Natural killer cell treated with Interleukin-12 subunit alpha and Interleukin-12 subunit beta and Interleukin-15 and Interleukin-18, amount 100 ng/mL, for 72 hours (primary cell): ENCODE results near the gene NAA50. TPM values are rescaled to one million over a fixed set of nuclear protein-coding genes. Genes with fewer than 3 reads are reported as not detected.

ENCODE experiments used
- ATAC-seq, 2 donors: fragments of 150-1000 bp; cut with Tn5 transposase in 1 of 2; sonication (Bioruptor Pico), chemical (Tn5 transposase) in 1 of 2; 2 replicates each; pipeline ENCODE4 v1.10.0; 2021
- DNase-seq: peaks from one replicate; pipeline ENCODE4 v3.0.0; 2022; ENCODE audit warnings: low spot score
- H3K27ac Mint-ChIP-seq, 2 donors: 1 replicate in 1 of 2; 2 replicates in 1 of 2; pipeline ENCODE4 v1.8.0; 2022; ENCODE audit warnings: mixed read lengths in 2 of 2, mild to moderate bottlenecking in 1 of 2, moderate library complexity in 1 of 2
- H3K27me3 Mint-ChIP-seq, 2 donors: 1 replicate in 1 of 2; 2 replicates in 1 of 2; pipeline ENCODE4 v1.8.0; 2022; ENCODE audit warnings: mixed read lengths in 2 of 2
- H3K36me3 Mint-ChIP-seq: one replicate; pipeline ENCODE4 v1.8.0; 2022; ENCODE audit warnings: mixed read lengths
- H3K4me1 Mint-ChIP-seq, 2 donors: 1 replicate in 1 of 2; 2 replicates in 1 of 2; pipeline ENCODE4 v1.8.0; 2022; ENCODE audit warnings: low read depth in 2 of 2, mixed read lengths in 2 of 2, mild to moderate bottlenecking in 1 of 2
- H3K4me3 Mint-ChIP-seq: one replicate; pipeline ENCODE4 v1.8.0; 2022; ENCODE audit warnings: mixed read lengths
- H3K9me3 Mint-ChIP-seq: 2 replicates; pipeline ENCODE4 v1.8.0; 2022; ENCODE audit warnings: mixed read lengths
- total RNA-seq, 2 donors: library from RNA; stranded (reverse); gene quantifications; one replicate each; pipeline ENCODE4 v1.2.3, GENCODE V29; 2022

The NAA50 gene
- total RNA-seq, 2 donors from 2014 or later: 97.3 to 98.0 TPM

DNA sequence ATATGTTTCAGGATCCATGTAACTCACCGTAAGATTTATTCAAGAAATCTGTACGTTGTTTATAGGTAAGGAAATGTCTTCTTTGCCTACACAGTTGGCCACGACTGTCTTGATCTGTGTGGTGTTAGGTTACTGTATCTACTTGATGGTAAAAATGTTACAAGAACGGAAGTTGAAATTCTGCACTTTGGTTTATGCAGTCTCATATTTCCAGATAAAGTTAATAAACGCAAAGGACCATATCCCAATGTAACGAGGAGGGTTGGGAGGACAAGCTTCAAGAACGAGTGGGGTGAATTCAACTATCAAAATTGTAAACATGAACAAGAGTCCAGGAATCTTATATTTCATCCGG is 50.6 kb downstream of the NAA50 start:
- peaks cover 6% of the 10 kb centered on the region for H3K36me3 Mint-ChIP-seq
- H3K9me3 Mint-ChIP-seq: no peaks in the 10 kb centered on the region
- DNase-seq: no peak
- peak overlapping the region; percentile 99 for H3K4me3 Mint-ChIP-seq
- H3K4me1 Mint-ChIP-seq: peaks cover 19 to 28% of the 10 kb centered on the region in 2 donors
- no peaks in the 10 kb centered on the region for H3K27me3 Mint-ChIP-seq
- no peak for ATAC-seq
- H3K27ac Mint-ChIP-seq: peak overlapping the region; percentile 92

DNA sequence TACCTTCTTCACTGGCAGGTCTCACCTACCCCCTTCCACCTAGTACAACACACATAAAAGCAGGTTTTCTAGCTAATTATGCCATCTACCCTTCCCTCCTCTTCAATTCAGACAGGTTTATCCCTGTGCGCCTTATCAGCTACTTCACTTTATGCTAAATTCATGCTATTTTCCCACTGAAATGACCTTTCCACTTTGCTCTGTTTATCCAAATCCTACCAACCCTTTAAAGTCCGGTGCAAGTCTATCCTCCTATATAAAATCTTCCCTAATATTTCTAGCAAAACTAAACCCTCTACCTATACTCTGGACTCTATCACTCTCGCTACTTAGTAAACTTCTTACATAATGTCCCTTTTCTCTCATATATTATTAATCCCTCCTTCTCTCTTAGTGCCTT is 55.6 kb downstream of the NAA50 start:
- Mint-ChIP-seq H3K27me3 (no peaks in the 10 kb centered on the region), H3K4me3 (no peak overlapping the region), H3K27ac (no peak overlapping the region), H3K4me1 (peaks cover 16 to 18% of the 10 kb centered on the region in 2 donors), H3K36me3 (peaks cover under 1% of the 10 kb centered on the region), H3K9me3 (no peaks in the 10 kb centered on the region)
- no peak for ATAC-seq
- DNase-seq: no peak

DNA sequence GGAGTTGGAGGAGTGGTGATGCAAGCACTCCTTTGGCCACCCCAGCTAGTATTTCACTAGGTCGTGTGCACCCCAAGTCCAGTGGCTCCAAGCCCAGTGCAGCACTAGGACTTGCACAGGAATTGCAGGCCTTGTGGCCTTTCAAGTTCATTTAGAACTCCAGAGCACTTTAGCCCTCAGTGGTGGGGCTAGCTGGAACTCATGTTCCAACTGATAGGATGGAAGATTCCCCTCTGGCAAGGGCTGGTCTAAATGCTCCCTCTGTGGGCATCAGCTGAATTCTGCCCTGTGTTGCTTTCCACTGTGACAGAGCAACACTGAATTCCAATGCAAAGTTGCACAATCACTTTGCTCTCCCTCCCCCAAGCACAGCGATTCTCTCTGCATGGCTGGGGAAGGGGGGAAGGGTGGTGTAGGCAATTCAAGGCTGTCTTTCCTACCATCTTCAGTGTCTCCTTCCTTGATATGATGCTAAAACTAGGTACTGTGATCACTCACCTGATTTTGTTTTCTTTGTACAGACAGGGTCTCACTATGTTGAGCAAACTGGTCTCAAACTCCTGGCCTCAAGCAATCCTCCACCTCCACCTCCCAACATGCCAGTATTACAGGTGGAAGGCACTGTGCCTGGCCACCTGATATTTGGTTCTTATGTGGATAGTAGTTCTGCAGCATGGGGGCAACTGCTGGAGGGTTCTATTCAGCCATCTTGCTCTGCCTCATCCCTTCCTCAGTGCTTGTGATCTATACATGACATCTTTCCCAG is 59.9 kb downstream of the NAA50 start:
- Mint-ChIP-seq H3K9me3 (peaks cover 3% of the 10 kb centered on the region), H3K36me3 (peaks cover 13% of the 10 kb centered on the region), H3K27ac (no peak overlapping the region), H3K27me3 (no peaks in the 10 kb centered on the region), H3K4me3 (no peak overlapping the region), H3K4me1 (peaks cover 3 to 12% of the 10 kb centered on the region in 2 donors)
- no peak for ATAC-seq
- DNase-seq: no peak

DNA sequence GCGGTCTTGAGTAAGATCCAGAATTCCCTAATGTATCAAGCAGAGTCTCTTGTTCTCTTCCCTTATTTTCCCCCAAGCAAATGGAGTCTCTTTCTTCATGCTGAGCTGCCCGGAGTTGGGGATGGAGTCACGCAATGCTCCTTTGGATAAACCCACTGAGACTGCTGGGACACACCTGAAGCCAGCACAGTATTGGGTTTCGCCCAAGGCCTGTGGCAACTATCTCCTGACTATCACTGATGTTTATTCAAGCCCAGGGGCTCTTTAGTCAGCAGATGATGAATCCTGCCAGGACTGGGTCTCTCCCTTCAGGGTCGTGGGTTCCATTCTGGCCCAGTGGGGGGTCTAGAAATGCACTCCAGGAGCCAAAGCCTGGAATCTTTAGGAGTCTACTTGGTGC is 60.9 kb downstream of the NAA50 start:
- Mint-ChIP-seq H3K27ac (no peak overlapping the region), H3K36me3 (peaks cover 13% of the 10 kb centered on the region), H3K27me3 (no peaks in the 10 kb centered on the region), H3K9me3 (peaks cover 3% of the 10 kb centered on the region), H3K4me3 (no peak overlapping the region), H3K4me1 (peaks cover 3 to 12% of the 10 kb centered on the region in 2 donors)
- DNase-seq (no peak), ATAC-seq (no peak)

DNA sequence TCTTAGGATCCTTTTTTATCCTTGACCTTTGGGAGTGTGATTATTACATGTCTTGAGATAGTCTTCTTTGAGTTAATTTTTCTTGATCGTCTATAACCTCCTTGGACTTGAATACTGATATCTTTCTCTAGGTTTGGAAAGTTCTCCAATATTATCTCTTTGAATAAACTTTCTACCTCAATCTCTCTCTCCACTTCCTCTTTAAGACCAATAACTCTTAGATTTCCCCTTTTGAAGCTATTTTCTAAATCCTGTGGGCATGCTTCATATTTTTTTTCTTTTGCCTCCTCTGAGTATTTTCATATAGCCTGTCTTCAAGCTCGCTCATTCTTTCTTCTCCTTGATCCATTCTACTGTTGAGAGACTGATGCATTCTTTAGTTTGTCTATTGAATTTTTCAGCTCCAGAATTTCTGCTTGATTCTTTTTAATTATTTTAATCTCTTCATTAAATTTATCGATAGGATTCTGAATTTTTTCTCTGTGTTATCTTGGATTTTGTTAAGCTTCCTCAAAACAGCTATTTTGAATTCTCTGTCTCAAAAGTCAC is 61.7 kb downstream of the NAA50 start:
- Mint-ChIP-seq H3K27me3 (no peaks in the 10 kb centered on the region), H3K4me1 (peaks cover 3 to 12% of the 10 kb centered on the region in 2 donors), H3K27ac (no peak overlapping the region), H3K4me3 (no peak overlapping the region), H3K9me3 (peaks cover 3% of the 10 kb centered on the region), H3K36me3 (peaks cover 13% of the 10 kb centered on the region)
- ATAC-seq (no peak), DNase-seq (no peak)

DNA sequence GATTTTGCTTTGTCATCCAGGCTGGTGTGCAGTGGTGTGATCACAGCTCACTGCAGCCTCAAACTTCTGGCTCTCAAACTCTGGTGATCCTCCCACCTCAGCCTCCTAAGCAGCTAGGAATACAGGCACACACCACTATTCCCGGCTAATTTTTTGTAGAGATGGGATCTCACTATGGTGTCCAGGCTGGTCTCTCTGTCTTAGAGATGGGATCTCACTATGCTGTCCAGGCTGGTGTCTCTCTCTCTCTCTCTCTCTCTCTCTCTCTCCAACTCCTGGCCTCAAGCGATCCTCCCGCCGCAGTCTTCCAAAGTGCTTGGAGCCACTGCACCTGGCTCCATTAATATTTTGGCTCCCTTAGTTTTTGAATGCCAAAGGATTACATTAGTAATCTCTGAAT is 67.3 kb downstream of the NAA50 start:
- no peaks in the 10 kb centered on the region for H3K27me3 Mint-ChIP-seq
- H3K4me1 Mint-ChIP-seq: peaks cover 13 to 18% of the 10 kb centered on the region in 2 donors
- no peak overlapping the region for H3K27ac Mint-ChIP-seq
- H3K9me3 Mint-ChIP-seq: peaks cover 3% of the 10 kb centered on the region
- no peak overlapping the region for H3K4me3 Mint-ChIP-seq
- no peak for ATAC-seq
- no peak for DNase-seq
- peaks cover 20% of the 10 kb centered on the region for H3K36me3 Mint-ChIP-seq

DNA sequence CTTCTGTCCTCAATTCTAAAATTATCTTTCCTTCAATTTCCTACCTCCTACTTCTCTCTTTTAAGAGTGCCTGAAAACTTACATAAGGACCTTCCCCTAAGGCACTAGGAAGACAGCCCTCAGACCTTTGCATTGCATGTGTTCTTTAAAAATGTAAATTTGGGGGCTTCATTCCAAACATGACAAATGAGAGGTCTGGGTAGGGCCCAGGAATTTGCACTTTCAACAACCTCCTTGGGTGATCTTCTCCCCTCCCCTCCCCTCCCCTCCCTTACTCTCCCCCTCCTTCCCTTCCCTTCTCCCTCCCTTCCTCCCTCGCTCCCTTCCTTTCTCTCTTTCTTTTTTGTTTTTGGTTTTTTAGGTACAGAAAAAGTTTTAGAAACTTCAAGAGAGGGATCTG is 68.3 kb downstream of the NAA50 start:
- no peak overlapping the region for H3K4me3 Mint-ChIP-seq
- H3K27me3 Mint-ChIP-seq: no peaks in the 10 kb centered on the region
- ATAC-seq: no peak
- H3K27ac Mint-ChIP-seq: no peak overlapping the region
- H3K4me1 Mint-ChIP-seq: peaks cover 12 to 18% of the 10 kb centered on the region in 2 donors
- H3K9me3 Mint-ChIP-seq: no peaks in the 10 kb centered on the region
- H3K36me3 Mint-ChIP-seq: peaks cover 20% of the 10 kb centered on the region
- DNase-seq: no peak

DNA sequence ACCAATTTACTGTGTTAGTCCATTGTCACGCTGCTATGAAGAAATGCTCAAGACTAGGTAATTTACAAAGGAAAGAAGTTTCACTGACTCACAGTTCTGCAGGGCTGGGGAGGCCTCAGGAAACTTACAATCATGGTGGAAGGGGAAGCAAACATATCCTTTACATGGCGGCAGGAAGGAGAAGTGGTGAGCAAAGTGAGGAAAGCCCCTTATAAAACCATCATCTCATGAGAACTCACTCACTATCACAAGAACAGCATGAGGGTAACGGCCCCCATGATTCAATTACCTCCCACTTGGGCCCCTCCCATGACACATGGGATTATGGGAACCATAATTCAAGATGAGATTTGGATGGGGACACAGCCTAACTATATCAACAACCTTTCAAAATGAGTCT is 69.8 kb downstream of the NAA50 start:
- peaks cover 20% of the 10 kb centered on the region for H3K36me3 Mint-ChIP-seq
- H3K4me1 Mint-ChIP-seq: peaks cover 12 to 18% of the 10 kb centered on the region in 2 donors
- peak overlapping the region; percentile 18 to 29 for H3K27ac Mint-ChIP-seq
- no peak for DNase-seq
- no peak for ATAC-seq
- H3K4me3 Mint-ChIP-seq: no peak overlapping the region
- H3K27me3 Mint-ChIP-seq: no peaks in the 10 kb centered on the region
- no peaks in the 10 kb centered on the region for H3K9me3 Mint-ChIP-seq

DNA sequence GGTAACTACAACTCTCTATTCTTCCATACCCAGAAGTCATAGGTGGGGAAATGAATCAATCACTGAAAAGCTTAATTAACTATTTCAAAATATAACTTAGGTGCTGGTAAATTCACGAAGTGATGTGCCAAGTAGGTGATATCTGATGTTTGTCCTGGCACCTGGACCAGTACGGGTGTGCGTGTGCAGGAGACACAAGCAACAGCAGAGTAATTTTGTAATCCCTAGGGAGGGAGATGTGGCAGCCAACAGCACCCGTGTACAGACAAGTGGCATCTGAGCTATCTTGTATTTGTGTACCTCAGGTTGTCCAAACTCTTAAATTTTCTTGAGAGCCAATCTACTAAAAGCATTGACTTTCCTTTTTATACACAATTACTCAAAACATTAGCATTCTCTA is 72.5 kb downstream of the NAA50 start:
- Mint-ChIP-seq H3K4me3 (no peak overlapping the region), H3K27ac (no peak overlapping the region), H3K27me3 (no peaks in the 10 kb centered on the region), H3K36me3 (peaks cover 20% of the 10 kb centered on the region), H3K9me3 (no peaks in the 10 kb centered on the region), H3K4me1 (peaks cover 11 to 16% of the 10 kb centered on the region in 2 donors)
- DNase-seq: no peak
- ATAC-seq: no peak

DNA sequence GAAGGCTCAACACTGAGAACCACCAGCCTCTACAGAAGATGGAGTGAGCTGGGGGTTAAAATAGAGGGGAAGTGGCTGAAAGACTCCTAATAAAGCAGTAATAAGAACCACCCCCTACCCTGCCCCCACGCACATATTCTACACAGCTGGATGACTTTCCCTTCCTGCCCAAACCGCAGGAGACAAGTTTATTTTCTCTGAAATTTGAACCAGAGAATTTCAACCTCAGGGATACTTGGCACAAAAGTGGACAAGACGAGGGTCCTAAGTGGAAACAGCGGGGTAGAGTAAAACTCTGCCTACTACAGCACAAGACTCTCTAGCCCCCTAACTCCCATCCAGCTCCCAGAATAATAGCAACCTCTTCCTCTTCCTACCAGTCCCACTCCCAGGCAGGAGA is 78.0 kb downstream of the NAA50 start:
- Mint-ChIP-seq H3K4me3 (no peak overlapping the region), H3K27me3 (no peaks in the 10 kb centered on the region), H3K9me3 (no peaks in the 10 kb centered on the region), H3K27ac (no peak overlapping the region), H3K4me1 (peaks cover 14 to 16% of the 10 kb centered on the region in 2 donors), H3K36me3 (peaks cover 4% of the 10 kb centered on the region)
- ATAC-seq: no peak
- no peak for DNase-seq

Other genes starting within 250 kb of the NAA50 start
- 10 to 100 TPM; 17.8 to 21.0 TPM for gene SPICE1, start 231.1 kb downstream of the NAA50 start, total RNA-seq
- 10 to 100 TPM; 34.5 to 44.1 TPM for gene SIDT1, start 213.7 kb downstream of the NAA50 start, total RNA-seq
- 10 to 100 TPM; 18.0 to 19.4 TPM for gene USF3, start 49.6 kb downstream of the NAA50 start, total RNA-seq
- gene ATP6V1A, start 786 bp upstream of the NAA50 start, total RNA-seq: 10 to 100 TPM; 44.7 to 76.8 TPM
- gene GRAMD1C, start 92.5 kb upstream of the NAA50 start, total RNA-seq: 1 to 10 TPM in 1 of 2 donors, under 1 TPM in 1; 0.26 to 2.3 TPM
- gene ZDHHC23, start 201.8 kb upstream of the NAA50 start, total RNA-seq: under 1 TPM; 0.52 to 0.70 TPM